ENCODE measurements around the gene GJC3.

DNA sequence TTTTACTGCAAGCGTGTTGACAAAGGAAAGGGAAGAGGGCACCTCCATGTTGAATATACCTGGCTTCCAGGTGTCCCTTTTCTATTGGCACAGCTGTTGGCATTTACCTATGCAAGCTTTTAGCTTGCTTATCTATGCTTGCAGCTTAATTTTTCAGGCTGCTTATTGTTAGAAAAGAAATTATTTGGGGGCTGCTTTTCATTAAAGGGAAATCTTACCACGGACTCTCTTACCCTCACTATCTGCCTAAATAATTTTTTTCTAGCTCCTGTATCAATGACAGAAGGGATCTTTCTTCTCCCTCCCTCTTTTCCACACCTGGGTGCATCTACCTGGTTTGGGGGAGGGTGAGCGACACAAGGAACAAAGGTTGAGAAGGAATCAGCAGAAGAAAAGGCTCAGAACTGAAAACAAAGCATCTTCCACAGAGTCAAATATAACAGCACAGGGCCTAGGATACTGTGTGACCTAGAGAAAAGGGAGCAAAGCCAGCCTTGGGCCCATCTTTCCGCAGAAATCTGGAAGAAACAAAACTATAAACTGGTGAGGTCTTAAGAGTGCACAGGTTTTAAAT, 15.2 kb upstream of the GJC3 start:
- TF ChIP-seq, protein P1, sequence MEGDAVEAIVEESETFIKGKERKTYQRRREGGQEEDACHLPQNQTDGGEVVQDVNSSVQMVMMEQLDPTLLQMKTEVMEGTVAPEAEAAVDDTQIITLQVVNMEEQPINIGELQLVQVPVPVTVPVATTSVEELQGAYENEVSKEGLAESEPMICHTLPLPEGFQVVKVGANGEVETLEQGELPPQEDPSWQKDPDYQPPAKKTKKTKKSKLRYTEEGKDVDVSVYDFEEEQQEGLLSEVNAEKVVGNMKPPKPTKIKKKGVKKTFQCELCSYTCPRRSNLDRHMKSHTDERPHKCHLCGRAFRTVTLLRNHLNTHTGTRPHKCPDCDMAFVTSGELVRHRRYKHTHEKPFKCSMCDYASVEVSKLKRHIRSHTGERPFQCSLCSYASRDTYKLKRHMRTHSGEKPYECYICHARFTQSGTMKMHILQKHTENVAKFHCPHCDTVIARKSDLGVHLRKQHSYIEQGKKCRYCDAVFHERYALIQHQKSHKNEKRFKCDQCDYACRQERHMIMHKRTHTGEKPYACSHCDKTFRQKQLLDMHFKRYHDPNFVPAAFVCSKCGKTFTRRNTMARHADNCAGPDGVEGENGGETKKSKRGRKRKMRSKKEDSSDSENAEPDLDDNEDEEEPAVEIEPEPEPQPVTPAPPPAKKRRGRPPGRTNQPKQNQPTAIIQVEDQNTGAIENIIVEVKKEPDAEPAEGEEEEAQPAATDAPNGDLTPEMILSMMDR (conservative IDR thresholded peaks at IDR 0.05; ENCODE audit: low read depth, low read length): no peak
- no peak for TF ChIP-seq EZH2 (IDR thresholded peaks at IDR 0.05; ENCODE audit: borderline replicate concordance, low read depth, low read length, poor library complexity, severe bottlenecking)
